Spleen (tissue), 7 donors: Measurements from ENCODE around the gene SNRPA.
A peak's percentile ranks its signal among the peaks of the same experiment; 100 is the strongest.

ENCODE experiments used
- POLR2A ChIP-seq, 3 donors: fragments of 450-650 bp; IDR thresholded peaks; one replicate each; pipeline ENCODE4 v1.5.1; 2017; ENCODE audit warnings: antibody characterized with exemption in 3 of 3, mild to moderate bottlenecking in 1 of 3
- TF ChIP-seq, protein P1 (sequence below), 11 experiments: fragments of 200-600 bp in 7 of 11; fragments of 450-650 bp in 4 of 11; sonication (generic) in 4 of 11; IDR thresholded peaks in 8 of 11; conservative IDR thresholded peaks in 3 of 11; 1 replicate in 7 of 11; 2 replicates in 4 of 11; pipeline versions ENCODE4 v1.4.0 to v1.8.0; 2016 to 2021; ENCODE audit warnings: antibody characterized with exemption in 11 of 11, inconsistent platforms in 4 of 11, mild to moderate bottlenecking in 1 of 11
- donor health status: DM: no; HTN: no; CAD: no; lungs with moderate emphysema.
- donor health status: DM: no; HTN: no; CAD: no.
- donor health status: DM: no; HTN: no; CAD: no.

DNA sequence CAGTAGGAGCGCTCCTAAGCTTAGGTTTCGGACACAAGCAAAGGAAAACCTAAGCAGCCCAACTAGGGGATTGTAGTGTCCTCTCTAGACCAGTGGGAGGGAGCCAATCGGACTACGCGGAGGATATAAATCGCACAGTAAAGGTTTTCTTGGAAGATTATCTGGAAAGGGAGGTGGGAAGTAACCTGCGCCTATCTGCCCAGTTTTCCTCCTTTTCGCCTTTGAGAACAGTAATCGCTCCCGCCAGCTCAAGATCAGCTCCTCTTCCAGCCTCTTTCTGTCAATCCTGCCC lies 26.6 kb downstream of the SNRPA start:
- TF ChIP-seq, protein P1, sequence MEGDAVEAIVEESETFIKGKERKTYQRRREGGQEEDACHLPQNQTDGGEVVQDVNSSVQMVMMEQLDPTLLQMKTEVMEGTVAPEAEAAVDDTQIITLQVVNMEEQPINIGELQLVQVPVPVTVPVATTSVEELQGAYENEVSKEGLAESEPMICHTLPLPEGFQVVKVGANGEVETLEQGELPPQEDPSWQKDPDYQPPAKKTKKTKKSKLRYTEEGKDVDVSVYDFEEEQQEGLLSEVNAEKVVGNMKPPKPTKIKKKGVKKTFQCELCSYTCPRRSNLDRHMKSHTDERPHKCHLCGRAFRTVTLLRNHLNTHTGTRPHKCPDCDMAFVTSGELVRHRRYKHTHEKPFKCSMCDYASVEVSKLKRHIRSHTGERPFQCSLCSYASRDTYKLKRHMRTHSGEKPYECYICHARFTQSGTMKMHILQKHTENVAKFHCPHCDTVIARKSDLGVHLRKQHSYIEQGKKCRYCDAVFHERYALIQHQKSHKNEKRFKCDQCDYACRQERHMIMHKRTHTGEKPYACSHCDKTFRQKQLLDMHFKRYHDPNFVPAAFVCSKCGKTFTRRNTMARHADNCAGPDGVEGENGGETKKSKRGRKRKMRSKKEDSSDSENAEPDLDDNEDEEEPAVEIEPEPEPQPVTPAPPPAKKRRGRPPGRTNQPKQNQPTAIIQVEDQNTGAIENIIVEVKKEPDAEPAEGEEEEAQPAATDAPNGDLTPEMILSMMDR (IDR thresholded peaks at IDR 0.05 in 8 of 11, conservative IDR thresholded peaks at IDR 0.05 in 3 of 11) = no peak
- peak in 1 of 3 donors; percentile 57 for TF ChIP-seq POLR2A (IDR thresholded peaks at IDR 0.05)
